Gastrocnemius medialis (tissue), 4 donors: ENCODE measurements around the gene EDC4. TPM values are rescaled to one million over a fixed set of nuclear protein-coding genes. Genes with fewer than 3 reads are reported as not detected.

Experiments
- ATAC-seq, 2 donors: fragments of 150-250 bp; one replicate each; pipeline ENCODE4 v1.9.1; 2016
- DNase-seq, 2 donors: peaks; one replicate each; pipeline ENCODE4 v3.0.0-alpha.2; 2019
- H3K27ac ChIP-seq, 4 donors: fragments of 200-600 bp; sonication (generic); 1 replicate in 1 of 4; 2 replicates in 3 of 4; pipeline ENCODE4 v1.5.1; 2016 to 2018; ENCODE audit warnings: mild to moderate bottlenecking in 2 of 4, moderate library complexity in 1 of 4
- H3K27me3 ChIP-seq, 3 donors: fragments of 200-600 bp; sonication (generic) in 2 of 3; 1 replicate in 1 of 3; 2 replicates in 2 of 3; pipeline versions ENCODE4 v1.5.1 to v1.6.0; 2016 to 2019; ENCODE audit warnings: mild to moderate bottlenecking in 1 of 3, moderate library complexity in 1 of 3
- H3K36me3 ChIP-seq, 2 donors: fragments of 200-600 bp; sonication (generic) in 1 of 2; one replicate each; pipeline ENCODE4 v1.5.1; 2017 to 2018
- H3K4me1 ChIP-seq, 2 donors: fragments of 200-600 bp; sonication (generic) in 1 of 2; one replicate each; pipeline ENCODE4 v1.5.1; 2016 to 2017; ENCODE audit warnings: mild to moderate bottlenecking in 2 of 2
- H3K4me3 ChIP-seq, 4 donors: fragments of 200-600 bp; sonication (generic) in 3 of 4; 1 replicate in 1 of 4; 2 replicates in 3 of 4; pipeline ENCODE4 v1.5.1; 2016 to 2019; ENCODE audit warnings: mild to moderate bottlenecking in 2 of 4
- H3K9me3 ChIP-seq, 3 donors: fragments of 200-600 bp; sonication (generic) in 2 of 3; 1 replicate in 1 of 3; 2 replicates in 2 of 3; pipeline ENCODE4 v1.5.1; 2016 to 2019
- CTCF ChIP-seq, 5 experiments: fragments of 450-650 bp in 3 of 5; fragments of 200-600 bp in 2 of 5; sonication (generic) in 2 of 5; IDR thresholded peaks in 4 of 5; conservative IDR thresholded peaks in 1 of 5; 1 replicate in 4 of 5; 2 replicates in 1 of 5; pipeline ENCODE4 v1.5.1; 2016 to 2019; ENCODE audit warnings: antibody characterized with exemption in 5 of 5, mild to moderate bottlenecking in 3 of 5, moderate library complexity in 3 of 5
- POLR2A ChIP-seq, 2 donors: fragments of 450-650 bp; IDR thresholded peaks; one replicate each; pipeline ENCODE4 v1.6.1; 2017; ENCODE audit warnings: antibody characterized with exemption in 2 of 2, mild to moderate bottlenecking in 2 of 2, moderate library complexity in 2 of 2
- in situ Hi-C, 4 donors: fragments of 200-750 bp; cut with MboI; loops; one replicate each; pipeline versions ENCODE4 v1.15.0 to v1.8.0; 2017; ENCODE audit warnings: low sequenced_read_pairs in 4 of 4
- intact Hi-C: fragments of 100-400 bp; cut with DNase I; formaldehyde crosslinking; loops from one replicate; pipeline ENCODE4 v1.15.1; 2023; ENCODE audit warnings: low total_unique reads
- total RNA-seq, 4 donors: library from RNA; depleted of rRNA; stranded (reverse); fragments of >200 nt; gene quantifications; one replicate each; pipeline versions ENCODE4 v1.1.0 to v1.2.3, GENCODE V29; 2016

The EDC4 gene
- total RNA-seq, 4 donors from 2014 or later, result 27.5 to 58.9 (median 48.5) TPM

GRCh38 chr16:67930191-67930590, 57.3 kb downstream of the EDC4 start:
- DNase-seq (peak in 1 of 2 donors; percentile 11), ATAC-seq (no peak)
- in situ Hi-C loops, result loop anchor here in 1 of 4 donors (10.0 kb wide), 1 partner anchor 45 kb away; the partner anchor contains the start of gene NRN1L
- Histone ChIP-seq H3K9me3 (no peaks in the 10 kb centered on the region), H3K4me3 (no peak overlapping the region), H3K27ac (no peak overlapping the region), H3K4me1 (peaks cover 30 to 34% of the 10 kb centered on the region in 2 donors), H3K27me3 (no peaks in the 10 kb centered on the region), H3K36me3 (peaks cover 0 to 10% of the 10 kb centered on the region in 2 donors)
- TF ChIP-seq CTCF (IDR thresholded peaks at IDR 0.05 in 4 of 5, conservative IDR thresholded peaks at IDR 0.05 in 1 of 5), result no peak
- no peak for TF ChIP-seq POLR2A (IDR thresholded peaks at IDR 0.05)
- intact Hi-C loops, result loop anchor here (10.0 kb wide), 1 partner anchor 375 kb away; no protein-coding TSS in a partner anchor

GRCh38 chr16:67930678-67931211, 57.9 kb downstream of the EDC4 start:
- DNase-seq (peak in 1 of 2 donors; percentile 14), ATAC-seq (no peak)
- no peaks in the 10 kb centered on the region for H3K27me3 ChIP-seq
- TF ChIP-seq CTCF (IDR thresholded peaks at IDR 0.05 in 4 of 5, conservative IDR thresholded peaks at IDR 0.05 in 1 of 5), result no peak
- H3K4me1 ChIP-seq, result peaks cover 25 to 31% of the 10 kb centered on the region in 2 donors
- H3K4me3 ChIP-seq, result no peak overlapping the region
- H3K27ac ChIP-seq, result no peak overlapping the region
- in situ Hi-C loops (loop anchor here in 1 of 4 donors (10.0 kb wide), 1 partner anchor 46 kb away; the partner anchor contains the start of gene NRN1L), intact Hi-C loops (loop anchor here (10.0 kb wide), 1 partner anchor 376 kb away; no protein-coding TSS in a partner anchor)
- H3K36me3 ChIP-seq, result peaks cover 0 to 10% of the 10 kb centered on the region in 2 donors
- no peaks in the 10 kb centered on the region for H3K9me3 ChIP-seq

Other genes with a start within 250 kb of the EDC4 start
- gene CARMIL2, start 227.9 kb upstream of the EDC4 start, total RNA-seq, result 1 to 10 TPM in 1 of 4 donors, under 1 TPM in 1, not detected in 2; 0.10 to 1.1 TPM
- 10 to 100 TPM in 3 of 4 donors, 1 to 10 TPM in 1; 9.9 to 12.8 (median 11.1) TPM for gene ACD, start 212.8 kb upstream of the EDC4 start, total RNA-seq
- gene PARD6A, start 212.1 kb upstream of the EDC4 start, total RNA-seq, result 10 to 100 TPM in 3 of 4 donors, 1 to 10 TPM in 1; 2.7 to 17.3 (median 12.5) TPM
- 10 to 100 TPM in 3 of 4 donors, 1 to 10 TPM in 1; 8.1 to 14.2 (median 11.2) TPM for gene ENKD1, start 206.3 kb upstream of the EDC4 start, total RNA-seq
- 1 to 10 TPM; 5.1 to 8.5 (median 7.3) TPM for gene C16orf86, start 206.2 kb upstream of the EDC4 start, total RNA-seq
- gene GFOD2, start 153.7 kb upstream of the EDC4 start, total RNA-seq, result 10 to 100 TPM in 3 of 4 donors, 1 to 10 TPM in 1; 8.9 to 15.4 (median 11.6) TPM
- gene RANBP10, start 66.5 kb upstream of the EDC4 start, total RNA-seq, result 10 to 100 TPM; 12.6 to 46.6 (median 14.8) TPM
- 10 to 100 TPM in 1 of 4 donors, under 1 TPM in 2, not detected in 1; 0.27 to 11.0 (median 0.56) TPM for gene TSNAXIP1, start 66.2 kb upstream of the EDC4 start, total RNA-seq
- 100 to 1,000 TPM in 2 of 4 donors, 10 to 100 TPM in 2; 61.9 to 120 (median 102) TPM for gene THAP11, start 30.7 kb upstream of the EDC4 start, total RNA-seq
- 100 to 1,000 TPM in 3 of 4 donors, 10 to 100 TPM in 1; 60.1 to 210 (median 114) TPM for gene NUTF2, start 26.1 kb upstream of the EDC4 start, total RNA-seq
- gene CENPT, start 25.4 kb upstream of the EDC4 start, total RNA-seq, result 10 to 100 TPM; 14.9 to 41.2 (median 20.0) TPM
- 1 to 10 TPM in 2 of 4 donors, under 1 TPM in 1, not detected in 1; 0.87 to 2.8 (median 1.1) TPM for gene NRN1L, start 11.8 kb downstream of the EDC4 start, total RNA-seq
- gene PSKH1, start 20.2 kb downstream of the EDC4 start, total RNA-seq, result 10 to 100 TPM in 1 of 4 donors, 1 to 10 TPM in 3; 4.1 to 12.7 (median 6.9) TPM
- under 1 TPM in 1 of 4 donors, not detected in 3; 0.27 TPM for gene CTRL, start 58.8 kb downstream of the EDC4 start, total RNA-seq
- 10 to 100 TPM; 18.3 to 41.4 (median 23.9) TPM for gene PSMB10, start 63.8 kb downstream of the EDC4 start, total RNA-seq
- 10 to 100 TPM in 1 of 4 donors, 1 to 10 TPM in 3; 2.5 to 18.7 (median 3.5) TPM for gene LCAT, start 71.1 kb downstream of the EDC4 start, total RNA-seq
- 10 to 100 TPM; 10.4 to 30.8 (median 15.8) TPM for gene SLC12A4, start 95.6 kb downstream of the EDC4 start, total RNA-seq
- gene DPEP3, start 107.4 kb downstream of the EDC4 start, total RNA-seq, result not detected
- under 1 TPM in 2 of 4 donors, not detected in 2; 0.26 to 0.38 TPM for gene DPEP2, start 126.4 kb downstream of the EDC4 start, total RNA-seq
- gene DPEP2NB, start 142.9 kb downstream of the EDC4 start, total RNA-seq, result not detected
- 10 to 100 TPM in 2 of 4 donors, 1 to 10 TPM in 2; 6.2 to 16.1 (median 10.4) TPM for gene DDX28, start 150.2 kb downstream of the EDC4 start, total RNA-seq
- 1 to 10 TPM; 4.5 to 9.6 (median 7.1) TPM for gene DUS2, start 150.2 kb downstream of the EDC4 start, total RNA-seq
- 10 to 100 TPM; 47.9 to 72.7 (median 70.7) TPM for gene NFATC3, start 212.3 kb downstream of the EDC4 start, total RNA-seq